SK-N-SH treated with all-trans-retinoic acid at 6 μM for 48 hours (cell line): ENCODE results near the gene IRS1.

ENCODE experiments used
- ATAC-seq: fragments of 200-7000 bp; cut with Tn5 transposase; 3 replicates; pipeline ENCODE4 v1.9.1; 2020; ENCODE audit warnings: mild to moderate bottlenecking, moderate library complexity
- ARNTL ChIP-seq: fragments of 450-650 bp; formaldehyde crosslinking; IDR thresholded peaks from 2 replicates; pipeline ENCODE4 v1.5.0; 2020; ENCODE audit warnings: low read depth, mild to moderate bottlenecking, moderate library complexity, borderline replicate concordance
- BACH2 ChIP-seq: fragments of 250-450 bp; sonication (Bioruptor Pico); IDR thresholded peaks from 2 replicates; pipeline ENCODE4 v1.9.0; 2021; ENCODE audit warnings: mild to moderate bottlenecking, borderline replicate concordance
- CREB5 ChIP-seq: fragments of 250-450 bp; sonication (Bioruptor Pico); IDR thresholded peaks from 2 replicates; pipeline ENCODE4 v1.5.1; 2020; ENCODE audit warnings: low read depth, mild to moderate bottlenecking, moderate library complexity
- CSDC2 ChIP-seq: fragments of 250-450 bp; sonication (Bioruptor Pico); IDR thresholded peaks from 2 replicates; pipeline ENCODE4 v1.5.0; 2020; ENCODE audit warnings: mild to moderate bottlenecking, moderate library complexity
- ESRRG ChIP-seq: fragments of 250-450 bp; sonication (Bioruptor Pico); IDR thresholded peaks from 2 replicates; pipeline ENCODE4 v1.6.1; 2021; ENCODE audit warnings: mild to moderate bottlenecking
- GLIS3 ChIP-seq: fragments of 250-450 bp; sonication (Bioruptor Pico); IDR thresholded peaks from 2 replicates; pipeline ENCODE4 v1.5.0; 2020; ENCODE audit warnings: mild to moderate bottlenecking, moderate library complexity
- ISL1 ChIP-seq: fragments of 250-450 bp; sonication (Bioruptor Pico); IDR thresholded peaks from 2 replicates; pipeline ENCODE4 v2.1.2; 2022; ENCODE audit warnings: mild to moderate bottlenecking, moderate library complexity
- OSR1 ChIP-seq: fragments of 250-450 bp; sonication (Bioruptor Pico); IDR thresholded peaks from 2 replicates; pipeline ENCODE4 v1.8.0; 2022; ENCODE audit warnings: moderate library complexity, mild to moderate bottlenecking, inconsistent platforms
- PATZ1 ChIP-seq: fragments of 250-450 bp; sonication (Bioruptor Pico); IDR thresholded peaks from 2 replicates; pipeline ENCODE4 v1.8.0; 2020; ENCODE audit warnings: mild to moderate bottlenecking, moderate library complexity, borderline replicate concordance
- POU6F1 ChIP-seq: fragments of 250-450 bp; sonication (Bioruptor Pico); IDR thresholded peaks from 2 replicates; pipeline ENCODE4 v1.8.0; 2021; ENCODE audit warnings: low read depth, mild to moderate bottlenecking, moderate library complexity, borderline replicate concordance
- PPARA ChIP-seq: fragments of 250-450 bp; sonication (Bioruptor Pico); IDR thresholded peaks from 2 replicates; pipeline ENCODE4 v1.5.0; 2020; ENCODE audit warnings: mild to moderate bottlenecking, borderline replicate concordance
- RARB ChIP-seq: fragments of 250-450 bp; sonication (Bioruptor Pico); IDR thresholded peaks from 2 replicates; pipeline ENCODE4 v1.8.0; 2021; ENCODE audit warnings: mild to moderate bottlenecking, moderate library complexity
- SNAI2 ChIP-seq: fragments of 250-450 bp; sonication (Bioruptor Pico); IDR thresholded peaks from 2 replicates; pipeline ENCODE4 v1.5.0; 2020; ENCODE audit warnings: mild to moderate bottlenecking, moderate library complexity
- TCF4 ChIP-seq: fragments of 250-450 bp; sonication (Bioruptor Pico); IDR thresholded peaks from 2 replicates; pipeline ENCODE4 v1.8.0; 2021; ENCODE audit warnings: mild to moderate bottlenecking, moderate library complexity, borderline replicate concordance
- TOX ChIP-seq: fragments of 250-450 bp; sonication (Bioruptor Pico); IDR thresholded peaks from 2 replicates; pipeline ENCODE4 v1.8.0; 2021; ENCODE audit warnings: mild to moderate bottlenecking, moderate library complexity, borderline replicate concordance
- TSHZ2 ChIP-seq: fragments of 250-450 bp; sonication (Bioruptor Pico); IDR thresholded peaks from 2 replicates; pipeline ENCODE4 v1.5.0; 2020; ENCODE audit warnings: mild to moderate bottlenecking, moderate library complexity
- ZC3H10 ChIP-seq: fragments of 250-450 bp; sonication (Bioruptor Pico); IDR thresholded peaks from 2 replicates; pipeline ENCODE4 v1.5.1; 2021; ENCODE audit warnings: mild to moderate bottlenecking, moderate library complexity
- ZFP3 ChIP-seq: fragments of 250-450 bp; sonication (Bioruptor Pico); IDR thresholded peaks from 2 replicates; pipeline ENCODE4 v1.5.0; 2020; ENCODE audit warnings: mild to moderate bottlenecking, moderate library complexity
- ZFP30 ChIP-seq: fragments of 450-650 bp; formaldehyde crosslinking; IDR thresholded peaks from 2 replicates; pipeline ENCODE4 v1.5.0; 2022; ENCODE audit warnings: mild to moderate bottlenecking, moderate library complexity
- ZNF565 ChIP-seq: fragments of 450-650 bp; formaldehyde crosslinking; conservative IDR thresholded peaks from 2 replicates; pipeline ENCODE4 v1.5.0; 2020; ENCODE audit warnings: low read depth, mild to moderate bottlenecking, moderate library complexity
- ZNF8 ChIP-seq: fragments of 450-650 bp; formaldehyde crosslinking; IDR thresholded peaks from 2 replicates; pipeline ENCODE4 v1.5.0; 2020; ENCODE audit warnings: mild to moderate bottlenecking, moderate library complexity

Gene IRS1

GRCh38 chr2:226743915-226744314, 55.7 kb downstream of the IRS1 start (continued):
- TF ChIP-seq TOX (CRISPR knock-in tag), result no peak

GRCh38 chr2:226742347-226742746, 57.3 kb downstream of the IRS1 start:
- no peak for ATAC-seq
- TF ChIP-seq ISL1 (CRISPR knock-in tag) (no peak), ESRRG (no peak), ARNTL (CRISPR knock-in tag) (no peak), ZFP30 (CRISPR knock-in tag) (no peak), TOX (CRISPR knock-in tag) (no peak)

GRCh38 chr2:226740039-226740648, 59.5 kb downstream of the IRS1 start:
- TF ChIP-seq GLIS3 (CRISPR knock-in tag) (no peak), TSHZ2 (no peak), TOX (CRISPR knock-in tag) (no peak), ISL1 (CRISPR knock-in tag) (no peak), ESRRG (no peak), CREB5 (CRISPR knock-in tag) (no peak), TCF4 (no peak), OSR1 (CRISPR knock-in tag) (no peak), BACH2 (no peak), POU6F1 (CRISPR knock-in tag) (no peak), RARB (no peak), PATZ1 (CRISPR knock-in tag) (no peak), ZNF565 (CRISPR knock-in tag) (no peak), ZC3H10 (CRISPR knock-in tag) (no peak), CSDC2 (CRISPR knock-in tag) (no peak), ZNF8 (CRISPR knock-in tag) (no peak), PPARA (CRISPR knock-in tag) (no peak), ZFP3 (CRISPR knock-in tag) (no peak), SNAI2 (CRISPR knock-in tag) (no peak)
- TF ChIP-seq, all 23 proteins: peak for 0
- ATAC-seq, result no peak

GRCh38 chr2:226739545-226740030, 60.0 kb downstream of the IRS1 start:
- no peak for ATAC-seq

More at GRCh38 chr2:226739545-226740030, 60.0 kb downstream of the IRS1 start:
- TF ChIP-seq BACH2, result no peak
- TF ChIP-seq, all 23 proteins: peak for 0
